Lower leg skin (tissue), 3 donors: ENCODE measurements around the gene ST6GALNAC5.

Experiments
- POLR2A ChIP-seq, 2 donors: fragments of 450-650 bp; IDR thresholded peaks; one replicate each; pipeline ENCODE4 v1.6.1; 2016 to 2017; ENCODE audit warnings: antibody characterized with exemption in 2 of 2, mild to moderate bottlenecking in 1 of 2, moderate library complexity in 1 of 2
- TF ChIP-seq, protein P1 (sequence below), 3 donors: fragments of 450-650 bp; IDR thresholded peaks; one replicate each; pipeline ENCODE4 v1.5.1; 2016; ENCODE audit warnings: antibody characterized with exemption in 3 of 3, mild to moderate bottlenecking in 3 of 3, moderate library complexity in 2 of 3

- TF ChIP-seq POLR2A (IDR thresholded peaks at IDR 0.05) = no peak
- TF ChIP-seq, protein P1, sequence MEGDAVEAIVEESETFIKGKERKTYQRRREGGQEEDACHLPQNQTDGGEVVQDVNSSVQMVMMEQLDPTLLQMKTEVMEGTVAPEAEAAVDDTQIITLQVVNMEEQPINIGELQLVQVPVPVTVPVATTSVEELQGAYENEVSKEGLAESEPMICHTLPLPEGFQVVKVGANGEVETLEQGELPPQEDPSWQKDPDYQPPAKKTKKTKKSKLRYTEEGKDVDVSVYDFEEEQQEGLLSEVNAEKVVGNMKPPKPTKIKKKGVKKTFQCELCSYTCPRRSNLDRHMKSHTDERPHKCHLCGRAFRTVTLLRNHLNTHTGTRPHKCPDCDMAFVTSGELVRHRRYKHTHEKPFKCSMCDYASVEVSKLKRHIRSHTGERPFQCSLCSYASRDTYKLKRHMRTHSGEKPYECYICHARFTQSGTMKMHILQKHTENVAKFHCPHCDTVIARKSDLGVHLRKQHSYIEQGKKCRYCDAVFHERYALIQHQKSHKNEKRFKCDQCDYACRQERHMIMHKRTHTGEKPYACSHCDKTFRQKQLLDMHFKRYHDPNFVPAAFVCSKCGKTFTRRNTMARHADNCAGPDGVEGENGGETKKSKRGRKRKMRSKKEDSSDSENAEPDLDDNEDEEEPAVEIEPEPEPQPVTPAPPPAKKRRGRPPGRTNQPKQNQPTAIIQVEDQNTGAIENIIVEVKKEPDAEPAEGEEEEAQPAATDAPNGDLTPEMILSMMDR (IDR thresholded peaks at IDR 0.05) = no peak
Measured at GRCh38 chr1:76871355-76871974, 4.2 kb downstream of the ST6GALNAC5 start.
